ENCODE measurements around the gene SYNGR3.

SYNGR3 gene

DNA sequence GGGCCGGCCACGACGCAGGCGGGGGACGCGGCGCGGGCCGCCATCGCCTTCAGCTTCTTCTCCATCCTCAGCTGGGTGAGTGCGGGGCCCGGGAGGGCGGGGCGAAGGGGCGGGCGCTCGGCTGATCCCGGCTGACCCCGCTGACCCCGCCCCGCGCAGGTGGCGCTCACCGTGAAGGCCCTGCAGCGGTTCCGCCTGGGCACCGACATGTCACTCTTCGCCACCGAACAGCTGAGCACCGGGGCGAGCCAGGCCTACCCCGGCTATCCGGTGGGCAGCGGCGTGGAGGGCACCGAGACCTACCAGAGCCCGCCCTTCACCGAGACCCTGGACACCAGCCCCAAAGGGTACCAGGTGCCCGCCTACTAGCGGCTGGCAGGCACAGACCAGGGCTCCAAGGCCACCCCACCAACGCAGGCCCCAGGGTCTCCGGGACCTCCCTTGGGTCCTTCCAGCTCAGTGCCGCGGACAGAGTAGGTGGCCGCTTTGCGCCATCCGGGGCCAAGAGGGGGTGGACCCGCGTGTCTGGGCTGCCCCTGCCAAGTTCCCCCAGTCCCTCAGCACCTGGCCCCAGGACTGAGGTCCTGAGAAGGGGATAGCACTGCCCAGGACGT is 3.0 kb downstream of the SYNGR3 start:
- DNase-seq, result no peak

DNA sequence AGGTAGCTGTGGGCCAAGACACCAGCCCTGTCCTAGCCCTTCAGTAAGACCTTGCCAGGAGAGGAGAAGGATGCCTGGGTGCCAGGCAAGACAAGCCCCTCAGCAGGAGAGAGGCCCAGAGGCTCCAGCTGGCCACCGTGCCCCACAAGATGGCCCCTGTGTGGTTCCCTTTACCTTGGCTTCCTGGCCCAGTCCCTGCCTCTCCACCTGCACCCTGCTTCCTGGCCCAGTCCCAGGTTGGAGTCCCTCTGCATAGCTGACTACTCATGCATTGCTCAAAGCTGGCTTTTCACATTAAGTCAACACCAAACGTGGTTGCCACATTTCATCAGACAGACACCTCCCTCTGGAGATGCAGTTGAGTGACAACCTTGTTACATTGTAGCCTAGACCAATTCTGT is 4.0 kb downstream of the SYNGR3 start:
- no peak for DNase-seq

DNA sequence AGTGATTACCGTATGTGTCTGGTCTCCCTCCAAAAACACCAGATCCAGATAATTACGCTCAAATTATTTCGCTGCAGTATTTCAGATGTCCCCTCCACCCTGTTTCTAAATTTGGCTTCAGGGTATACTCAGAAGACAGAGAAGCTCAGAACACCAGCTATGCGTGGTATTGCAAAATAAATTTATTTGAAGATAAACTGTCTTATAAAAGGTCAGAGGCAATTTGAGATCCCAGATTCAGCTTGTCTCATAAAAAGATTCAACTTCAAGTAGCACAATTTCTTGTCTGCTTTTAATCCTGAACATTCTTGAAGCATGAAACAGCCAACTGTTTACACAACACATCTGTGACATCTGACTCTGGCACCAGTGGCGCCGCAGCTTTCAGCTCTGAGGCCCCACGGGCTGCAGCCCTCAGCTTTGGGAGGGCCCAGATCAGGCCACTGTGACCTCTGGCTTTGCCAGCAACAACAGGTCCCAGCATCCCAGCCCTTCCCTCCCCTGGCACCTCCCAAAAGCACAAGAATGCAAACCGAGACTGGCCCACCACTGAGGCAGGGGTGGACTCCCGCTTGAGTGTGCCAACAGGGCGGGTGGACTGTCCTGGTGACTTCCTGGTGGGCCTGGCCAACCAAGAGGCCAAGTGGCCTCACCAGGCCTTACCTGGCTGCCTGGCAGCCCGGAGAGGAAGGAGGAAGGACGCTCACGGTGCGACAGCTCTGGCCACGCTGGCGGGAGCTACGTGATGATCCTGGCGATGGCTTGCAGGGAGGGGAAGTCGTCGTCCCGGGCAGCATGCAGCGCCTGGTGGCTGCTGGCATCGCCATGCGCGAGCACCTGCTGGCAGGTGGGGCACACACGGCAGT is 8.0 kb downstream of the SYNGR3 start:
- no peak for DNase-seq

DNA sequence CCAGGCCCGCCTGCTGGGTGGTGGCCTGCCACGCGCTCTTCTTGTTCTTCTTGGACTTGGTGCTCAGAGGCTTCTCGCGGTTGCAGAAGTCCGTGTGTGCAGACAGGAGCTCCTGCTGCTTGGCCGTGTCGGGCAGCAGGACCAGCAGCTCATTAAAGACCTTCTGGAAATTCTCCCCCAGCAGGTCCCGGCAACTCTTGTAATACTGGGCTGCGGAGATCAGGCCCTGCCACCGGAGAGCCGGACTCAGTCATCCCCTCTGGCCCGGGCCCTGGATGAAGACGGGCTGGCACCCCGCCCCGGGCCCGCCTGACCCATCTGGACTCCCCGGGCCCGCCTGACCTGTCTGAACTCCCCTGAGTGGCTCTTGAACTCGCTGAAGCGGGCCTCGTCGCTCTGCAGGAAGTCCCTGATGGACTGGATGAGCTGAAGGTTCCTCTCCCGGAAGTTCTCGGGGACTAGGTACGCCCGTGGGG is 8.6 kb downstream of the SYNGR3 start:
- DNase-seq, result no peak

DNA sequence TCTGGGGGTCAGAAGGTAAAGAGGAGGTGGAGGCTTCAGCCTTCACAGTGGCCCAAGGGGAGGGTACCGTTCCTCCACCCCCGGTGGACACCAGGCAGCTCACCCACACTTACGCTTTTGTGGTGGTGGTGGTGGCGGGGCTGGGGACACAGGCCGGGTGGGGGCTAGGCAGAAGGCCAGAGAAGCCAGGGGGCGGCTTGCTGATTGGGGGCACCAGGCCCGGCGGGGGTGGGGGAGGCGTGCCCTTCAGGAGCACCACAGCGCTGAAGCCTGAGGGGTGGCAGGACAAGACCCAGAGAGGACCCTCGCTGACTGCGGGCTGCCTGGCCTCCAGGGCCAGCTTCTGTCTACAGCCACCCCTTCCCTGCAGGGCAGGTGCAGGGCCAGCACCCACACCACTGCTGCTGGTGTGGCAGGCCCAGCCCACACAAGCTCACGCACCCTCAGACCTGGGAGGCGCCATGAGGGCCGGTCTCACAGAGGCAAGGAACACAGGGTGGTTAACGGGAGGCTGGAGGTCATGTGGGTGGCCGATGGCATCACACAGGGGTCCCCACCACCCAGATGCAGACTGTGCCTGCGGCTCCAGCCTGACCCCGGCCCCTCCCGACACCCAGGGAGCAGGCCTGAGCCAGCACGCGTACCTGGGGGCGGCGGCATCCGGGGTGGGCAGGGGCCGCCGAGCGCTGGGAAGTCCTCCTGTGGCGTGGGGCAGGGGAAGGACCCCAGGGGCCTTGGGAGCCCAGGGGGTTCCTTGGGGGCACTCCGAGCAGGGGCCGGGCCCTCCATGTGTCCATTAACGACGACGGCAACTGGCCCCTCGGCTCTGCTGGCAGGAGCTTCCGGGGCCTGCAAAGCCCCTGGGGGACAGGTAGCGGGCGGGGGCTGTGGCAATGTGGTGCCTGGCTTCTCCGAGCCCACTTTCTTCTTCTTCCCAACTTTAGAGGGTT is 9.4 kb downstream of the SYNGR3 start:
- no peak for DNase-seq

DNA sequence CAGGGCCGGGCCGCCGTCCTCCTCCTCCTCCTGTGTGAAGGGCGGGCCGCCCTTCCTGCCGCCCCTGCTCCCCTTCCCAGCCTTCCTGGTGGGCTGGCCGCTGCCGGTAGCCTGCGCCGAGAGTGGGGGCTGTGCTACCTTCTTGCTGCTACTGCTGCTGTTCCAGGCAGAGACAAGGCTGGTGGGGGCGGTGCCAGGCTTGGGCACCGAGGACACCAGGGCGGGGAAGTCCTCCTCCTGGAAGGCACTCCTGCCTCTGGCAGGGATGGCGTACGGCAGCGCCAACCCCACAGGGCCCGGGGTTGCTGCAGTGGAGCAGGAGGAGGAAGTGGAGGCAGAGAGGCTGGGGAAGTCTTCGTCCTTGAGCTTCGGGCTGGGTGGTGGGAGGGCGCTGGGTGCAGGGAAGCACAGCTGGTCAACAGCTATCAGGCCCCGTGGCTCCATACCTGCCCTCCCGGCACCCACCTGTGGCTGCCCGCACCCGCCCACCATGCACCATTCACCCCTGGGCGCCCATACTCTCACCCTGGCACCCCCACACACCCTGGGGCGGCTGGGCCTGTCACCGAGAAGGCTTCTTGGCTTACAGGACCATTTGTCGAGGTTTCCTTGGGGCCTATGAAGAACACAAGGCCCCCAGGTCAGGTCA is 10.2 kb downstream of the SYNGR3 start:
- no peak for DNase-seq

DNA sequence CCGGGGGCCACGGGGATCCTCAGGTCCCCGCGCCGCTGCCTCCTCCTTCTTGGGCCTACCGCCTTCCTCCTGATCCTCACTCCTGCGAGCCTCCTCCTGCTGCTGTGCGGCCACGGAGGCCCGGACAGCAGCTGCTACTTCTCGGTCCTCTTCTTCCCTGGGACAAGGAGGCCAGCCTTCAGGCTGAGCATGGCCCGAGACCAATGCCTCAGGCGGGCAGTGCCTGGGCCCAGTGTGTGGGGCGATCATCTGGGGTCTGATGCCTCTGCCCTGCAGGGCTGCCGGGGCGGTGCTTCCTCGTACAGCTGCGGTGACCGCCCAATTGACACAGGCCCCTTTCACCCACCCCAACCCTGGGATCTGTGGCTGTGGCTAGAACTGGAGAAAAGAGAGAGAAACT is 11.3 kb downstream of the SYNGR3 start:
- DNase-seq, result no peak

DNA sequence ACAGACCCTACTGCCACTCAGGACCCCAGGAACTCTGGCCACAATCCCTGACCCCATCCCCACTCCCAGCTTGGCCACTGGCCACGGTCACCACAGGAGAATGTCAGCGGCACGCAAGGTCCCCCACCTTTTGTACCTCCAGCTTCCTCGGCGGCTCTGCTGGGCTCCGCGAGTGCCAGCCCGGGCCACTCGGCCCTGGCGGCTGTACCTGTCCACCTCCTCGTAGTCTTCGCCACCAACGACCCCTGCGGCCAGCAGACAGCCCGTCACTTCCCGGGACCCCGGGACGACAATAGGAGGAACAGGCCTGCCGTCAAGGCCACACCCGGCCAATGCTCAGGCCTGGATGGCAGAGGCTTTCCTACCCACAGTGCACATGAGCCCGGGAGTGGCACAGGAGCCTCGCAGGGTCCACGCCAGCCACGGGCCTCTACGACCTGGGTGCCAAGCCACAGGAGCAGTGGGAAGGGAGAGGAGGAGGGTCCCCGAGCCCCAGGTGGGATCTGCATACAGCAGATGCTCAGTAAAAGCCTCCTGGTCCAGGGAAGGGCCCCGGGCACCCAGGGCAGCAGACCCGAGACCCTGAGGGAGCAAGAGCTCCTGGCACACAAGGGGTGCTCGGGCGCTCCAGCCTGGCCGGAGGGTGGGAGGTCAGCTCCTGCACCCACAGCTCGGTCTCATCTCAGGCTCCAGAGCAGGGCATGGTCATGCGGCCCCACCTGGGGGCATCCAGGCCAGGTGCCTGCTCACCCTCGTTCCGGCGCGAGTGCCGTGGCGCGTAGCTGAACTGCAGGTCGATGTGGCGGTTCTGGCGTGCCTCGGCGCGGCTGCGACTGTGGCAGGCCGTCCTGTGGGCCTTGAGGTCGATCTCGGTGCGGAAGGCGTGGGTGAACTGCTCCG is 11.9 kb downstream of the SYNGR3 start:
- DNase-seq, result no peak

DNA sequence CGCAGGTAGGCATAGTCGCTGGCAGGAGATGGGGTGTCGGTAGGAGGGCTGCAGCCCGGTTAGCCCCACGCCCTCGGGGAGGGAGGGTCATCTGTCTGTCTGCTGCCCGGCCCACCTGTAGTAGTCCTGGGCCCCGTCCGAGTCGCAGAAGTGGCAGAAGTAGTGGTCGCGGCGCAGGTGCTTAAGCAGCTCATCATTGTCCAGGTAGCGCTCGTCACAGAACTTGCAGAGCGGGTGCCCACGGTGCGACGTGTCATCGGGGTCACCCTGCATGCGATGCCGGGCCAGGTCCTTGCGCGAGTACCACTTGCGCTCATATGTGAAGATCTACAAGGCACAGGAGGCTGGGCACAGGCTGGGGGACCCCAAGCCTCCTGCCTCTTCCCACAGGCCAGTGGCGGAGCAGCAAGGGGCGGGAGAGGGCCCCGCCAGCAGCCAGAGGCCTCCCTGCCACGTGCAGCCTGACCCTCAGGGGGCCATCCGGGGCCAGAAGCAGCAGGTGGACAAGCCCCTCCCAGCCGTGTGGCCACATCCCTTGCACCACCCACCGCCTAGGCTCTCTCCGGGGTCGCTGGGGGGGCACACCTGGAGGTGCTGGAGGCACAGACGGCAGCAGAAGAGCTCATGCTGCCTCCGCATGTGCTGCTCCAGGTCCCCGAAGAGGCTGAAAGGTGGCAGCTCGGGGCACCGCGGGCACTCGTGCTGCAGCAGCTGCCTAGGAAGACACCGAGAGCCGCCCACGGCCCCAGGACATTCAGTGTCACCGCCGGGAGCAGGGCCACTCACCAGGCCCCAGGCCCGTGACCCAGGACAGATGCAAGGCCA is 12.8 kb downstream of the SYNGR3 start:
- no peak for DNase-seq

DNA sequence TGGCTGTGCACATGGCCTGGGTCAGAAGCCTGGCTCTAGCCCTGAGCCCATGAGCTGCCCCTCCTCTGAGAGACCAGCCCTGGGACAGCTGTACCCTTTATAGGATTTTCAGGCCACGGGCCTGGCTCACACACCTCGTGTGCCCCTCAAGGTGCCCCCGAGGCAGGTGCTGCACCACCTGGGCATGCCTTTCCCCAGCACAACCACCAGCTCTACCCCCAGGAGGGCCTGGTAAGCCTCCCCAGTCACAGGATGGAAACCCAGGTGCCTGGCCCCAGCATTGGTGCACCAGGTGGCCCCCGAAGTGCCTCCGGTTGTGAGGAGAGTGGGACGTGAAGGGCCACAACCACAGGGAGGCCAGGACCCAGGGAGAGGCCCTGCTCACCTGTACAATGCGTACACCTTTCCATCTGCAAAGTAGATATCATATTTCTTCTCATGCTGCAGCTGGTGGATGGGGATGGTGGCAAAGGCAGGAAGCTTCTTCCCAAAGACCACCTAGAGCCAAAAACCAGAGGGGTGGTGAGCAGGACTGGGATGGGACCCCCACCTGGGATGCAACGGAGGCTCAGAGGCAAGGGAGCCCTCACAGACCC is 13.6 kb downstream of the SYNGR3 start:
- DNase-seq, result no peak

DNA sequence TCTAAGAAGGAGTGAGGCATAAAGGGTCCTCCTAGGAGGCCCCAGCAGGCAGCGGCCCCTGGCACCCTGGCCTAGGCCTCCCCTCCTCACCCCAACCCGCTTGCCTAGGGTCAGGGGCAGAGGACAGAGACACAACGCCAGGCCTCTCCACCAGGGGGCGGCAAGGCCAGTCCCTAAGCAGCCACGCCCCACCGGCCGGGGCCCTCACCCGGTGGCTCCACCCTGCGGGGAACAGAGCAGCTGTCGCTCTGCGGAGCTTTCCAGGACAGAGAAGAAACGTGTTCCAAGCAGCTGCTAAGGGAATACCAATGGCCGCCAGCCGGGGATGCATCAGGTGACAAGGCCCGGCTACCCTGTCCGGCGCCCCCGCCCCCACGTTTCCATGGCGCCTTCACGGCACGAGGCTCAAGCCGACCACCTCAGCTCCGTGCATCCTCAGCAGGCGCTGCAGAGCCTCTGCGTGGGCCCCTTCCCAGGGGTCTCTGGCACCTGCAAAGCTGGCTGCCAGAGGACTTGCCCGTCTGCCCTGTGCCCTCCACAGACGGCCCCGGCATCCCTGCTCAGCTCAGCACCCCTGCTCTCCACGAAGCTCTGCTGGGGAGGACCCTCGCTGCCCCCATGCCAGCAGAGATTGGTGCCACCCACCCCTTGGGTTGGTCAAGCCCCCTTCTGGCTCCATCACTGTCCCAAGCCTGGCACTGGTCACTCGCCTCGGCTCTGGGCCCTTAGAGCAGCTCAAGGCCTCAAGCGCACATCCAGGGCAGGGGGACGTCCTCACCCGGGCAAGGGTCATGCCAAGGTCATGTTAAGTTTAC is 14.3 kb downstream of the SYNGR3 start:
- peak; percentile 70 for DNase-seq

DNA sequence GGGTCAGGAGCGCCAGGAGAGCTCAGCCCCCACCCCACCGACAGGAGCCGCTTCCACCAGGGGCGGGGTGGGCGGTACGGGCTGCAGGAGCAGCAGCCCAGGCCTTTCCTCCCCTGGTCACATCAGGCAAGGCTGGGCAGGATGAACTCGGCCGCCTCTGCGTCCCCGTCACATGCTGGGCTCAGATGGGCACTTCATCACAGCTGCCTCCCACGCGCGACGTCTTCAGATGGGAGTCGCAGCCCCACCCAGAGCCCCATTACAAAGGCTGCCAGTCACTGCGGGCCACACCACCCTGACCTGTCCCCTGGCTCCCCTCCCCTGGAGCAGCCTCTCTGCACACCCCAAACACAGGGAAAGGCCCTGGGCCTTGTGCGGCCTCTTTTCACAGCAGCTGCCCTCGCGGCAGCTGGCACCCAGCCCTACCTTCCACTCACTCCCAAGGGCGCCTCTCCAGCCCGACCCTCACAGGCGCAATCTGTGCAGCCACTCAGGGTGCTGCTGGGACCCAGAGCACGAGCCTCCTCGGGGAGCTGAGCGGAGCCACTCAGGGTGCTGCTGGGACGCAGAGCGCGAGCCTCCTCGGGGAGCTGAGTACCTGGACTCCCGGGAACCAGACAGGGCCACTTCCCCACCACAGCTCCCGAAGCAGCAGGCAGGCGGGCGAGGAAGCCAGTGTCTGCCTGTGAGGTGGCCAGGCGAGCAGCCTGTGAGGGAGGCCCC is 15.2 kb downstream of the SYNGR3 start:
- DNase-seq, result no peak

DNA sequence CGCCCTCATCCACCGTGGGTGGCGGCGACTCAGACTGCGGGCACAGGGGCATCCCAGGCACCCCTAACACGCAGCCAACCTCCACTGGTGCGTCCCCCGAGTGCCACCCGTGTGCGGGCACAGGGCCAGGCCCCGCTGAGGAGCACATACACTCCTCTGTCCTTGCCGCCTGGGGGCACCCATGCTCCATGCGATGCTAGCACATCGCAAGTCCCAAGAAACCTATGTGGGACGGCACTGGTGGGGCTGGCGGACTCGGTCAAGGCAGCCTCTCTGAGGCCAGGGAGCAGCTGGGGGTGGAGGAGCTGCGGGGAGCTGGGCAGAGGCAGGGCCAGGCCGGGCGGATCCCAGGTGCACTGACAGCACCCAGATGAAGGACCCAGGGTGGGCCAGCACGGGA is 15.9 kb downstream of the SYNGR3 start:
- DNase-seq, result no peak

DNA sequence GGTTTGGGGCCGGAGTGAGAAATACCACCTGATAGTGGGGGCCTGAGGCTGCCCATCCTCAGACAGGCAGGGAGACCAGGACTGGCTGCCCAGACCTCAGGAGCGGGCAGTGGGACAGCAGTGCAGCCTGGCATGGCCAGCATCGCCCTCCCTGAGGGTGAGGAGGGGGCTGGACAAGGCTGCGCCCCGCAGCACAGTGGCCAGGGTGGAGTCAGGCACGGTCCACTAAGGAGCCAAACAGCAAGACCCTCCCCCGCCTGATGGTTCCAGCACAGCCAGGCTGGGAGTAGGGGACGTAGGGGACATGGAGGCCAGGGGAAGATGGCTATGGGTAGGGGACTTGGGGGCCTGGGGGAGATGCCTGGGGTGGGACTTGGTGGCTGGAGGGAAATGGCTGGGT is 16.5 kb downstream of the SYNGR3 start:
- no peak for DNase-seq

DNA sequence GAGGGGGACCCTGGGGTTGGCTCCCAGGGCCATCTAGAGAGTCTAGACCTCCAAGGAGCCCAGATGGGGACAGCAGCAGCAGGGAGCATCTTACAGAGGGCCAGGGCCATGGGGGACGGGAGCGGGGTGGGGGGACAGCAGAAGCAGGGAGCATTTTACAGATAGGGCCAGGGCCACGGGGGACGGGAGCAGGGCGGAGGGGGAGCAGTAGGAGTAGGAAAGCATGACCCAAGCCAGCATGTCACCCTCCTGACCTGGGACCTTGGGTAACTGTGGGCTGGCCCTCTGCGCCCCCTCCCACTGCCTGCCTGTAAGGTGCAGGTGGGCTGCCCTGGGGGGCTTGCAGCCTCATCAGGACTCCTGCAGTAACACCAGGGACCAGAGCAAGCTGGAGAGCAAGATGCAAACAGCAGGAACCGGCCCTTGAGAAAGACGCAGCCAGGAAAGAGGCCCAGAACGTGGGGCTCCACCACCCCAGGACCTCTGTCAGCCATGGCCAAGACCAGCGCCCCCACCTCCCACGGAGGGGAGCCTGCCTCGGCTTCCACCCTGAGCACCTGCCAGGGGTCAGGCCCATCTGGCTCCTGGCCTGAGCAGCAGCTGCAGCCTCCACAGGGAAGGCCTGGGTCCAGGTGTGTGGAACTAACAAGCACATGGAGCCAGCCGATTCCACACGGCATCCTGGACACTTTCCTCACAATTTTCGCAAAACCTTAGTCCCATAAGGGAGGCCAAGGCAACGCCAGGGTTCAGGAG is 17.5 kb downstream of the SYNGR3 start:
- DNase-seq, result no peak

DNA sequence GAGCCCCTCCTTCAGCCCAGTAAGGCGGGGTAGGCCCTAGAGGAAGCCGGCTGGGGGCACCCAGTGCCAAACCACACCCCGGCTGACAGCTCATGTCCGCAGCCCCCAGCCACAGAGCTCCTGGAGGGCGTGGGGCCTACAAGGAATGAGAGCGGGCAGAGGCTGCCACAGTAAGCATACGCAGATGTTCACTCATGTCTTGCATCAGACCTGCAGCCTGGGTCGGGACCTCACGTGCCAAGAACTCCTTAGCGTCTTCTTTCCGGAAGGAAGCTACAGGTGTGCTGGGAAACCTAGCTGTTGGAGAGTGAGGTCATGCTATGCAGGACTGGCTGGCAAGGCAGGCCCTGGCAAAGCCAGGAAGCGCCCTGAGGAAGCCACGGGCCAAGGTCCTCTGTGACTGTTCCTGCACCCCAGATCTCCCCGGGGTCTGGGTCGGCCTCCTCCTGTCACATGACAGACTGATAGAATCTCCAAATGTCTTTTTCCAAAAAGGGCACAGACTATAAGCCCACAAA is 18.3 kb downstream of the SYNGR3 start:
- no peak for DNase-seq

DNA sequence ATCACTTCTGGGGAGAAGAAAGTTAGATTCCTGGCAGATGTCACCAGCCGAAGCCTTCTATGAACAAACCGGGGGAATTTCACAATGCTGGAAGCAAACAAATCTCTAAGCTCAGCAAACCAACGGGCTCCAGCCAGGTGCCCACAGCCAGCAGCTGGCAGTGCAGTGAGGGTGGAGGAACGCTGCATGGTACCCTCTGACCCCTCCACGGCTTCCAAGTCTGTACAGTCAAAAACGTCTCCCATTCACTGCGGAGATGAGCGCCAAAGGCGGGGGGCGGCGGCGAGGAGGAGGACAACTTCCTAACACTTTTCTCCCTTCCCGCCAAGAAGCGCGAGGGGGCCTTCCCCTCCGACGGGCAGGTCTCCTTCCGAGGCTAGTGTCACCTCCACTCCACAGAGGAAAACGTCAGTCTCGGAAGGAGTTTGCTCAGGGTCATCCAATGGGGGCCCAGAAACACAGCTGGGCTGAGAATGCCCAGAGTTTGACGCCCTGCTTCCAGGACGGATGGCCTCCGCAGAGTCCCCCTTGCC is 18.9 kb downstream of the SYNGR3 start:
- DNase-seq, result no peak

All from midbrain (tissue), 1 donor.